ENCODE data around the gene ANKRD12. TPM values are rescaled to one million over a fixed set of nuclear protein-coding genes. Genes with fewer than 3 reads are reported as not detected.

The ANKRD12 gene
- total RNA-seq, 6 experiments from 2014 or later = 26.5 to 31.3 (median 29.8) TPM

DNA sequence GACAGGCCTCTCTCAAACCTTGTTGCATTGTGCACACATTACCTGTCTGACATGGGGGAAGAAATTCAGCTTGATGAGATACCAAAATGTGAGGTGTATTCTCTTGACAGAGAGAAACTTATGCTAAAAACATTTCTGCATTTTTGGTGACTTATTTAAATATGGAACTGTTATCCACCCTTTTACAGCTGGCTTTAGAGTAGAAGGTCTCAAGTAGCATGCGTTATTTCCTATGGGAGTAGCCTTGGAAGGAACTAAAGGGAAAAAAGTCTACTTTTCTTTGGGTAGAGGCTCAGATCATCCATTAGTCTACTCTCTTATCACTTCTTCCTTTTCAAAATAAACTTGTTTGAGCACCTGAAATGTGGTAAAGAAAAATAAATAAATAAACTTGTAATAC lies 141.4 kb downstream of the ANKRD12 start:
- no peaks in the 10 kb centered on the region for H3K9me3 Mint-ChIP-seq
- peaks cover 9% of the 10 kb centered on the region; the same call in 1 of the 2 replicates for H3K36me3 Mint-ChIP-seq (ENCODE audit: low read depth)
- H3K27ac Mint-ChIP-seq = no peak overlapping the region
- no peak for DNase-seq
- H3K4me1 Mint-ChIP-seq (ENCODE audit: low read depth) = peaks cover 9% of the 10 kb centered on the region; the same call in 1 of the 2 replicates
- no peak overlapping the region for H3K4me3 Mint-ChIP-seq
- TF ChIP-seq, protein P1, sequence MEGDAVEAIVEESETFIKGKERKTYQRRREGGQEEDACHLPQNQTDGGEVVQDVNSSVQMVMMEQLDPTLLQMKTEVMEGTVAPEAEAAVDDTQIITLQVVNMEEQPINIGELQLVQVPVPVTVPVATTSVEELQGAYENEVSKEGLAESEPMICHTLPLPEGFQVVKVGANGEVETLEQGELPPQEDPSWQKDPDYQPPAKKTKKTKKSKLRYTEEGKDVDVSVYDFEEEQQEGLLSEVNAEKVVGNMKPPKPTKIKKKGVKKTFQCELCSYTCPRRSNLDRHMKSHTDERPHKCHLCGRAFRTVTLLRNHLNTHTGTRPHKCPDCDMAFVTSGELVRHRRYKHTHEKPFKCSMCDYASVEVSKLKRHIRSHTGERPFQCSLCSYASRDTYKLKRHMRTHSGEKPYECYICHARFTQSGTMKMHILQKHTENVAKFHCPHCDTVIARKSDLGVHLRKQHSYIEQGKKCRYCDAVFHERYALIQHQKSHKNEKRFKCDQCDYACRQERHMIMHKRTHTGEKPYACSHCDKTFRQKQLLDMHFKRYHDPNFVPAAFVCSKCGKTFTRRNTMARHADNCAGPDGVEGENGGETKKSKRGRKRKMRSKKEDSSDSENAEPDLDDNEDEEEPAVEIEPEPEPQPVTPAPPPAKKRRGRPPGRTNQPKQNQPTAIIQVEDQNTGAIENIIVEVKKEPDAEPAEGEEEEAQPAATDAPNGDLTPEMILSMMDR (IDR thresholded peaks at IDR 0.05) = no peak
- H3K27me3 Mint-ChIP-seq (ENCODE audit: insufficient read depth) = peaks cover 2% of the 10 kb centered on the region; the same call in 1 of the 2 replicates

DNA sequence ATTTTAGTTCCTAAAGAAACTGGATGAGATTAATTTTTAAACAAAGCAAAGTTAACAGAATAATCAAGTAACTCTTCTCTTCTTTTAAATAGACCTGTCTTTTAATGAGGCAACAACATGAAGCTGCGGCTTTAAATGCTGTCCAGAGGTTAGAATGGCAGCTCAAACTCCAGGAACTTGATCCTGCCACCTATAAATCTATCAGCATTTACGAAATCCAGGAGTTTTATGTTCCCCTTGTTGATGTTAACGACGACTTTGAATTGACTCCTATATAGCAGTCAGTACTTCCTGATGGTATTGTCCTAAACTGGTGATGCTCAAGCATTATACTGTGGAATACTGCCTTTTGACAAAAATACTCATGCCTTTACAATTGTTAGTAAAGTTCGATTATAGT lies 144.3 kb downstream of the ANKRD12 start:
- TF ChIP-seq, protein P1 (IDR thresholded peaks at IDR 0.05) = no peak
- Mint-ChIP-seq H3K27me3 (ENCODE audit: insufficient read depth) (peaks cover 2% of the 10 kb centered on the region; the same call in 1 of the 2 replicates), H3K27ac (no peak overlapping the region), H3K4me1 (ENCODE audit: low read depth) (peaks cover 14% of the 10 kb centered on the region; the same call in 1 of the 2 replicates), H3K9me3 (no peaks in the 10 kb centered on the region), H3K4me3 (no peak overlapping the region), H3K36me3 (ENCODE audit: low read depth) (peaks cover 4% of the 10 kb centered on the region)
- DNase-seq = no peak

DNA sequence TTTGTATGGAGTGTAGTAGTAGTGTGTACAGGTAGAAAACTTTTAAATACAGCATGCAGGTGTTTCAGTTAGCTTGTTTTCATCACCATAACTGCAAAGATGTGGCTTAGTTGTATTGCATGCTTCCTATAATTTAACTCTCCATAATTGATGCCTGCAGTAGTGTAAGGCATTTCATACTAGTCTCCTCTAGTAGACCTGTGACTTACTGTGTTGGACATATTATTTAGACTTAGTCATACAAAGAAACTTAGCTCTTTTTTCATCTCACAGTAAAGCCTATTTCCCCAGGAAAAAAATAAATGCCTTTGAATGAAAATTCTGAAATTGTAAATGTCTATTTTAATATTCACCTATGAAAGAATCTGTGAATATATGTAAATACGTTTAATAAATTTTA lies 145.2 kb downstream of the ANKRD12 start:
- TF ChIP-seq, protein P1 (IDR thresholded peaks at IDR 0.05) = no peak
- H3K4me3 Mint-ChIP-seq = no peak overlapping the region
- no peak for DNase-seq
- H3K9me3 Mint-ChIP-seq = no peaks in the 10 kb centered on the region
- H3K27ac Mint-ChIP-seq = no peak overlapping the region
- H3K4me1 Mint-ChIP-seq (ENCODE audit: low read depth) = peaks cover 14% of the 10 kb centered on the region; the same call in 1 of the 2 replicates
- H3K36me3 Mint-ChIP-seq (ENCODE audit: low read depth) = peaks cover 4% of the 10 kb centered on the region
- H3K27me3 Mint-ChIP-seq (ENCODE audit: insufficient read depth) = peaks cover 2% of the 10 kb centered on the region; the same call in 1 of the 2 replicates

DNA sequence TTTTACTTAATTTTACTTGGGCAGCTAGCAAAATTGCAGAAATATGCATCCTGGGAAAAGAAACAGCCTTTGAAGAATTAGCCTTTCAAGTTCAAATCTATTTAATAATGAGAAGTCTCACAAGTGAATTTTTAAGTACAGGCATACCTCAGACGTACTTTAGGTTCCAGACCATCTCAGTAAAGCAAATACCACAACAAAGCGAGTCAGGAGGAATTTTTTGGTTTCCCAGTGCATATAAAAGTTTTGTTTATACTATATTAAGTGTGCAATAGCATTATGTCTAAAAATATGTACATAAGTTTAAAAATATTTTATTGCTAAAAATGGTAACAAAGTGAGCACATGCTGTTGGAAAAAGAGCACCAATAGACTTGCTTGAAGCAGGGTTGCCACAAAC lies 147.2 kb downstream of the ANKRD12 start:
- TF ChIP-seq, protein P1 (IDR thresholded peaks at IDR 0.05) = no peak
- H3K36me3 Mint-ChIP-seq (ENCODE audit: low read depth) = peaks cover 4% of the 10 kb centered on the region
- no peaks in the 10 kb centered on the region for H3K9me3 Mint-ChIP-seq
- no peak overlapping the region for H3K4me3 Mint-ChIP-seq
- DNase-seq = no peak
- H3K27me3 Mint-ChIP-seq (ENCODE audit: insufficient read depth) = peaks cover 2% of the 10 kb centered on the region; the same call in 1 of the 2 replicates
- H3K27ac Mint-ChIP-seq = no peak overlapping the region
- peaks cover 14% of the 10 kb centered on the region; the same call in 1 of the 2 replicates for H3K4me1 Mint-ChIP-seq (ENCODE audit: low read depth)

DNA sequence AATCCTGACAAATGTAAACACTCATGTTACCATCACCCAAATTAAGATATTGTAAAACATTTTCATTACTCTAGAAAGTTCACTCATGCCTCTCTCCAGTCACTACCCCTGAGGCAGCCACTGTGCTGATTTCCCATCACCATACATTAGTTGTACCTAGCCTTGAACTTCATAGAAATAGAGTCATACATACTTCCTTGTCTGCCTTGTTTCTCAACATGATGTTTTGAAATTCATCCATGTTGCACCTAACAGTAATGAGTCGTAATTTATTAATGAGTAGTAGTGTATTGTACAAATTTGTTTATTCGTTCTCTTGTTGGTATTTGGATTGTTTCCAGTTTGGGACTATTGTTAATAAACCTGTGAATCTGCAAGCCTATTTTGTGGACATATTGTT lies 149.0 kb downstream of the ANKRD12 start:
- Mint-ChIP-seq H3K9me3 (no peaks in the 10 kb centered on the region), H3K27me3 (ENCODE audit: insufficient read depth) (no peaks in the 10 kb centered on the region), H3K4me1 (ENCODE audit: low read depth) (peaks cover 23% of the 10 kb centered on the region), H3K36me3 (ENCODE audit: low read depth) (peaks cover 4% of the 10 kb centered on the region), H3K4me3 (no peak overlapping the region), H3K27ac (no peak overlapping the region)
- TF ChIP-seq, protein P1 (IDR thresholded peaks at IDR 0.05) = no peak
- no peak for DNase-seq
